HuH-7.5 (cell line): ENCODE measurements around the gene DOCK2.
"Not testable (repeated sequence)": the region's sequence is repeated elsewhere in the genome, so short reads cannot be mapped to it uniquely, and the experiment has no call there.

Experiments
- DNase-seq: peaks from one replicate; pipeline ENCODE4 v3.0.0; 2011; ENCODE audit warnings: low spot score

Gene DOCK2

GRCh38 chr5:169637085-169637548, at the start of gene DOCK2:
TSS of gene DOCK2 (plus strand) at chr5:169637275. CDS start at chr5:169637327, 52 bp downstream.
- no peak for DNase-seq

GRCh38 chr5:169590602-169591001, 46.5 kb upstream of the DOCK2 start:
- DNase-seq = no peak

GRCh38 chr5:169591636-169592035, 45.4 kb upstream of the DOCK2 start:
- no peak for DNase-seq

DNA sequence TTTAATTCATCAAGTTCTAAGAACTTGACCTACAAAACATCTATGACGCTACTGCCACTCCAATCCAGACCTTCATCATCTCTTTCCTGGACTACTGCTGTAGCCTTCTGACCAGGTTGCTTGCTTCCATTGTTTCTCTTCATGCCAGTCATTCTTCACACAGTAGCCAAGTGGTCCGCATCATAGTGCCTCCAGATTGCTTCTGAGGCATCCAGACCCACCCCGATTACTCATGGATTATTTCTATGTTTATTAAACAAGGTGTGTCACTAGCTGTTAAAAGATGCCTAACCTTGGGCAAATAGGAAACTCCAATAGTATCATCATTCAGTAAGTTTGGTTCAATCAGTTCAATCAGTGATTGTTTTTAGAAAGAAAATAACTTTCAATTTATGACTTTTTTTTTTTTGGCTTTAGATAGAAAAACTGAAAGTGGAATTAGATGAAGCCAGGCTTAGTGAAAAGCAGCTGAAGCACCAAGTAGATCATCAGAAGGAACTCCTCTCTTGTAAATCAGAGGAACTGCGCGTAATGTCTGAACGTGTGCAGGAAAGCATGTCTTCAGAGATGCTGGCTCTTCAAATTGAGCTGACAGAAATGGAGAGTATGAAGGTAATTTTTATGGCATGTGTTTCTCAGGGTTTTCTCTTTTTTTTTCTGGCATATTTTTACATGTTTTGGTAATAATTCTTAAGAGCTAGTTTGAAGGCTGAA, 44.0 kb upstream of the DOCK2 start:
- DNase-seq = no peak

- DNase-seq = no peak
Measured at GRCh38 chr5:169595172-169595820, 41.8 kb upstream of the DOCK2 start.

DNA sequence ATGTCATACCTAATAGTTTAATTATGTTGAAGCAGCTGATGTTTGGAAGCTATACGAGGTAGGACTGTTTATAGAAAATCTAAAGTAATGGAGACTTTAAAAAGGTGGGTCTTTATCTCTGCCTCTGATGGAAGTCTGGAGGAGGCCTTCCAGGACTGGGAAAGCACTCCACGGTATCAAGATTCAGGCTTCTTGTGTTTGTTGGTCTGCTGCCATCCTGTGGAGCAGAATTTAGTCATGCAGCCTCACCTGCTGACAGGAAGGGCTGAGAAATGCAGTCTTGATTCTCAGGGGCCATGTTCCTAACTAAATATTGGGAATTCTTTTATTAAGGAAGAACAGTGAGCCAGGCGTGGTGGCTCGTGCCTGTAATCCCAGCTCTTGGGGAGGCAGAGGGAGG, 37.6 kb upstream of the DOCK2 start:
- no peak for DNase-seq

DNA sequence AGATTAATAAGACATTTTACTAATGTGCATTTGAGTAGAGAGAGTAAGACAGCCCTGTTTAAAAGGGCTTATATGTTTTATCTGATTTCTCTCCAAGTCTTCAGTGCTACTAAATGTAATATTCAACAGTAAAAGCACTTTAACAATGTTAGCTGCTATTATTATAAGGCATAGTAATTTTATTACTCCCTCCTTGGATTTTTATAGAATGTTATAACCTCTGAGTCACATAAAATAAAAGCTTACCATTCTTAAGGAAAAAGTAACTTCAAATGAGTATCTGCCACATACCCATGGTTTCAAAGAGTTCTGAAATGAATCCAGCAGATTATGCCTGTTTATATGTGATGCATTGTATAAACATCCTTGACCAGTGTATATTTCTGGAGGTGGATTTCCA, 34.5 kb upstream of the DOCK2 start:
- DNase-seq = no peak

- no peak for DNase-seq
Measured at GRCh38 chr5:169606279-169606678, 30.8 kb upstream of the DOCK2 start.

DNA sequence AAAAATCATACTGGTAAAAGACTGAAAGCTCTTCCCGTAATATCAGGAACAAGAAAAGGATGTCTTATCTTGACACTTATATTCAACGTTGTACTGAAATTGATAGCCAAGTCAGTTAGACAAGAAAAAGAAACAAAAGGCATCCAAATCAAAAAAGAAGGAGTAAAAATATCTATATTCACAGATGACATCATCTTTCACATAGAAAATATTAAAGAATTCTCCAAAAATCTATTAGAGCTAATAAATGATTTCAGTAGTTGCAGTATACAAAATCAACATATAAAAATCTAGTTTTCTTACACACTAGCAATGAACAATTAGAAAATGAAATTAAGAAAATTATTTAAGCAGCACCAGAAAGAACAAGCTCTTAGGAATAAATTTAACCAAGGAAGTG, 29.2 kb upstream of the DOCK2 start:
- DNase-seq = no peak

DNA sequence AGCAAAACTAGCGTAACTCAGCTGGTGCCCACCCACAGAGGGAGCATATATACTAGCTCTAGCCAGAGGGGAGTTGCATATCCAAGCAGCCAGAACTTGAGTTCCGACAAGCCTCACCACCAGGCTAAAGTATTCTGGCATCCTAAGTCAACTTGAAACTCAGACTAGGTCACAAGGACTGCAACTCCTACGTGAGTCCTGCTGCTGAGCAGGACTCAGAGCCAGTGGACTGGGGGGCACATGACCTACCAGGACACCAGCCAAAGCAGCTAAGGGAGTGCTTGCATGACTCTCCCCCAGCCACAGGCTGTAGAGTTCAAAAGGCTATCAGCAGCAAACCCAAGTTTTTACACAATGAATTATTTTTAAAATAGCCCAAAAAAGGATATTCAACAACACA, 27.4 kb upstream of the DOCK2 start:
- no peak for DNase-seq

- DNase-seq = no peak
Measured at GRCh38 chr5:169610606-169611005, 26.5 kb upstream of the DOCK2 start.

DNA sequence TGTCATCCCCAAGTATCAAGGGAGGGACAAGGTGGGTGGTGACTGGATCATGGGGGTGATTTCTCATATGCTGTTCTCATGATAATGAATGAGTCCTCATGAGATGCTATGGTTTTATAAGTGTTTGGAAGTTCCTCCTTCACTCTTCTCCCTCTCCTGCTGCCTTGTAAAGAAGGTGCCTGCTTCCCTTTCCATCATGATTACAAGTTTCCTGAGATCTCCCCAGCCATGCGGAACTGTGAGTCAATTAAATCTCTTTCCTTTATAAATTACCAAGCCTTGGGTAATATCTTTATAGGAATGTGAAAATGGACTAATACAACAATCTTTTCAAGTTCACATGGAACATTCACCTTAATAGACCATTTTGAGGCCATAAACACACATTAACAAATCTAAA, 21.5 kb upstream of the DOCK2 start:
- DNase-seq = no peak

DNA sequence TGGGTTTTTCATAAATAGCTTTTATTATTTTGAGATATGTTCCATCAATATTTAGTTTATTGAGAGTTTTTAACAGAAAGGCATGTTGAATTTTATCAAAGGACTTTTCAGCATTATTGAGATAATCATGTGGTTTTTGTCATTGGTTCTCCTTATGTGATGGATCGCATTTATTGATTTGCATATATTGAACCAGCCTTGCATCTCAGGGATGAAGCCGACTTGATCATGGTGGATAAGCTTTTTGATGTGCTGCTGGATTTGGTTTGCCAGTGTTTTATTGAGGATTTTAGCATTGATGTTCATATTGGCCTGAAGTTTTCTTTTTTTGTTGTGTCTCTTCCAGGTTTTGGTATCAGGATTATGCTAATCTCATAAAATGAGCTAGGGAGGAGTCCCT, 12.8 kb upstream of the DOCK2 start:
- not testable (repeated sequence) for DNase-seq

- DNase-seq = no peak
Measured at GRCh38 chr5:169626779-169627178, 10.3 kb upstream of the DOCK2 start.

DNA sequence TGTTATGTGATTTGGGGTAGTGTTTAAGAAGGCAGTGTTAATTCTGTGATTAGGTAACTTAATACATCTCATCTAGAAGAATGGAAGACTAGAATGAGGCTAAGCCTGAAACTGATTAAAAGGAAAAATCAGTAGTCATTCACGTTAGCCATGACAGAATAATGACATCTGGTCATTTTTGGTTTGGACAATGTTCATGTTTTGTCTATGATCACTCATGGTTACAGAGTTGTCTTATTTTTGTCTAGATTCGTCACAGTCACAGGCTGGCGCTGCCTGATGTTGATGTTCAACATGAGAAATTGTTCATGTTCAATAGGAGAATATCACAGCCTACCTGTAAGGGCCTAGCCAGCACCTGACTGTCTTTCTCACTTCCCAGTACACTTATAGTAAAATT, 9.5 kb upstream of the DOCK2 start:
- DNase-seq = no peak

DNA sequence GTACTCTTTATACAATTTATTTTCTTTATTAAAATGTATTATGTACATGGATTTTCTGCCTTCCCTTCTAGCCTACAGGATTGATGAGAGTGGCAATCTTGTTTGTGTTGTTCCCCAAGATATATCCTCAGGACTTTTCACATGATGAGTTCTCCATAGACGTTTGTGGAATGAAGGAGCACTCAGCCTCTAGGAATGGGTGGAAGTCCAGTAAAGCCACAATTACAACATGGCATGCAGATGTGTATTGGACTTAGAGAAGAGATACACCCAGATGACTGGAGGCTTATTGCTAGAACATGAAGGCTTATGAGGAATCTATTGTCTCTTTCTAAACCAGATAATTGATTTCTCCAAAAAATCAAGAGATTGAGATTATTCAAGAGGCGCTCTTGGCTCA, 8.2 kb upstream of the DOCK2 start:
- no peak for DNase-seq

DNA sequence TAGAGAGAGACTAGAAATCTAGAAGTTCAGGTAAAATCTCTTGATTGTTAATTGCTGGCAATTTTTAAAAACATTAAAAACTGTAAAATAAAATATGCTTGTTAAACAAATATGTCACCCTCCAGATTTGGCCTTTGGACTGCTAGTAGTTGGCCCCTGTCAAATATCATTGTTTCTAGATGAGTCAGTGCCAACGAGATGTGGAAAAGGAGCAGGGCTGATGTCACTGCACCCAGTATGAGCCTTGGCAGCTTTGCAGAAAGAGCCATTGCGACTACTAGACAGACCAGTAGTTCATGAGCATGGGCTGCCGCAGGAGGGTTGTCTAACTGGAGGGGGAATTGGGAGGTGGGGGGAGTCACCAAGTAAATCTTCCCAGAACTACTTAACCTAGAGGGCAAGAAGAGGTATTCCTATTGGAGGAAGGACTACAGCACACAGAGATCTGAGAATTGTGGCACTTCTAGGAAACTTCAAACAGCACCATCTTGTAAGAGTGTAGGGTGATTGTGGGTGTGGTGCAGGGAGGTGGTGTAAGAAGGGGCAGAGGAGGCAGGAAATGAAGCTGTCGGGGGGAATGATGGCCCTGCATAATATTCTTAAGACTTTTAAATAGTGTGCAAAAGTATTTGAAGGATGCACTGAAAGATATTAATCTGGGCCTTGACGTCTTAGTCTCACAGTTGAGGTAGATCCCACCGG, 7.1 kb upstream of the DOCK2 start:
- no peak for DNase-seq

DNA sequence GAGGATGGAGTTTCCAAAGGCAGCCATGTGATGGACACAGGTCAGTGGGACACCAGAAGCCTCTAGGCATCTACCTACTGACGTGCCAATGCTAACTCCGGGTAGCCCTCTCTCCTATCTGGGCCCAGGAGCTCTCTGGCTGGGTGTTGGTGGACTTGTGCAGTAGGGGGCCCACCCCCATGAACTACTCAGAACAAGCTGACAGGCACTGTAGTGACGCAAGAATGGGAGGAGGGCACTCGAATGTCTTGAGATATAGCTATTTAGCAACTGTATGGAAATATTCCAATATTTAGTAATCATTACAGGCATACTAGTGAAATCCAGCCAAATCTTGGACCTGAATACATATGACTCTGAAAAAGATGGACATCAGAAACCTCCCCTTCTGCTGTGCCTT, 5.7 kb upstream of the DOCK2 start:
- no peak for DNase-seq

- no peak for DNase-seq
Measured at GRCh38 chr5:169632946-169633345, 4.1 kb upstream of the DOCK2 start.

GRCh38 chr5:169634606-169635005, 2.5 kb upstream of the DOCK2 start:
- DNase-seq = no peak

DNA sequence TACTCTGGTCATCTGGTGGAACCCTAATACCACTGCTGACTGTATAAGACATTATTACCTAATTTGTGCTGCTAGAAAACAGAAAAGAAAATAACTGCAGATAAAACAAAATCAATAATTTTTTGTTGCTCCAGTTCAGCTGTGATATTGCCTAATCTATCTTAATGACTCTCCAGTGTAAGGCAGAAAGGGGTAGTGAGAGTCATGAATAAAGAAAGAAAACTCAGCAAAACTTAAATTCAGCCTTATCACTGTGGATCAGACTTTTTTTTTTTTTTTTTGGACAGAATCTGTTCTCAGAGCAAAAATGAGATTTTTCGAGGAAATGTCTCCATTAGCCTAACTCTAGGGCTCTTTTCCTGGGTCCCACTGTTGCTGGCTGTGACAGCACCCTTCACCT, 1.1 kb upstream of the DOCK2 start:
- DNase-seq = no peak

- DNase-seq = no peak
Measured at GRCh38 chr5:169636477-169637084, 494 bp upstream of the DOCK2 start.
